Ishikawa (cell line): Measurements from ENCODE around the gene NMT2.

Source experiments
- CEBPB ChIP-seq: IDR thresholded peaks from 2 replicates; pipeline ENCODE4 v1.6.1; 2012
- CREB1 ChIP-seq: IDR thresholded peaks from 2 replicates; pipeline ENCODE4 v1.6.1; 2012; ENCODE audit warnings: low read depth
- EGR1 ChIP-seq: IDR thresholded peaks from 2 replicates; pipeline ENCODE4 v1.6.1; 2012
- EP300 ChIP-seq: IDR thresholded peaks from 2 replicates; pipeline ENCODE4 v1.6.1; 2012; ENCODE audit warnings: borderline replicate concordance
- FOXM1 ChIP-seq: IDR thresholded peaks from 2 replicates; pipeline ENCODE4 v1.6.1; 2012; ENCODE audit warnings: low read depth, borderline replicate concordance
- NFIC ChIP-seq: IDR thresholded peaks from 2 replicates; pipeline ENCODE4 v1.6.1; 2012
- RAD21 ChIP-seq: IDR thresholded peaks from 2 replicates; pipeline ENCODE4 v1.6.1; 2012; ENCODE audit warnings: low read depth
- TAF1 ChIP-seq: IDR thresholded peaks from 2 replicates; pipeline ENCODE4 v1.6.1; 2012; ENCODE audit warnings: low read depth, mild to moderate bottlenecking
- TCF12 ChIP-seq: IDR thresholded peaks from 2 replicates; pipeline ENCODE4 v1.6.1; 2012; ENCODE audit warnings: low read depth
- TEAD4 ChIP-seq: IDR thresholded peaks from 2 replicates; pipeline ENCODE4 v1.6.1; 2012
- YY1 ChIP-seq: IDR thresholded peaks from 2 replicates; pipeline ENCODE4 v1.6.1; 2012; ENCODE audit warnings: low read depth
- ZBTB7A ChIP-seq: IDR thresholded peaks from 2 replicates; pipeline ENCODE4 v1.6.1; 2012; ENCODE audit warnings: low read depth
- TF ChIP-seq, protein P1 (sequence below): IDR thresholded peaks from 2 replicates; pipeline ENCODE4 v1.6.1; 2012
- TF ChIP-seq, protein P2 (sequence below): IDR thresholded peaks from 2 replicates; pipeline ENCODE4 v1.6.1; 2012; ENCODE audit warnings: low read depth, mild to moderate bottlenecking
- TF ChIP-seq, protein P3 (sequence below): IDR thresholded peaks from 2 replicates; pipeline ENCODE4 v1.6.1; 2012

Gene NMT2

DNA sequence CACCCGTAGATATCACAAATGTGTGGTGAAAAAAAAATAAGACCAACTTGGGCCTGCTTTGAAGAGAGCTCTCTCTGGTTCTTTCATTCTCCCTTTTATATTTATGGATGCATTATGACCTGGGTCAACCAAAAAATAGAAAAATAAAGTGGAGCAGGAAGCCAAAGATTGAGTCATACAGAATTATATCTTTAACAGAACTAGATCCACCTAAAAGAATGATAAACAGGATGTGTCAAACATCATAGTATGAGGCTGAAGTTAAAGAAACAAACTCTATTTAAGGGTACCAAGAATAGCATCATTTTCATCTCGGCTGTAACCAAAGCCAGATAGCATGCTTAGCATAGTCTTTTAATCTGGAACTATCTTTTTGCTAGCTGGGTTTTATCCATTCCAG lies 28.8 kb upstream of the NMT2 start:
- TF ChIP-seq TAF1 (no peak), ZBTB7A (no peak), YY1 (no peak), TEAD4 (no peak), EP300 (no peak), CREB1 (no peak), FOXM1 (no peak), EGR1 (no peak), NFIC (no peak), RAD21 (no peak), CEBPB (no peak)
- TF ChIP-seq, protein P1, sequence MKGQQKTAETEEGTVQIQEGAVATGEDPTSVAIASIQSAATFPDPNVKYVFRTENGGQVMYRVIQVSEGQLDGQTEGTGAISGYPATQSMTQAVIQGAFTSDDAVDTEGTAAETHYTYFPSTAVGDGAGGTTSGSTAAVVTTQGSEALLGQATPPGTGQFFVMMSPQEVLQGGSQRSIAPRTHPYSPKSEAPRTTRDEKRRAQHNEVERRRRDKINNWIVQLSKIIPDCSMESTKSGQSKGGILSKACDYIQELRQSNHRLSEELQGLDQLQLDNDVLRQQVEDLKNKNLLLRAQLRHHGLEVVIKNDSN, result no peak
- TF ChIP-seq, protein P2, sequence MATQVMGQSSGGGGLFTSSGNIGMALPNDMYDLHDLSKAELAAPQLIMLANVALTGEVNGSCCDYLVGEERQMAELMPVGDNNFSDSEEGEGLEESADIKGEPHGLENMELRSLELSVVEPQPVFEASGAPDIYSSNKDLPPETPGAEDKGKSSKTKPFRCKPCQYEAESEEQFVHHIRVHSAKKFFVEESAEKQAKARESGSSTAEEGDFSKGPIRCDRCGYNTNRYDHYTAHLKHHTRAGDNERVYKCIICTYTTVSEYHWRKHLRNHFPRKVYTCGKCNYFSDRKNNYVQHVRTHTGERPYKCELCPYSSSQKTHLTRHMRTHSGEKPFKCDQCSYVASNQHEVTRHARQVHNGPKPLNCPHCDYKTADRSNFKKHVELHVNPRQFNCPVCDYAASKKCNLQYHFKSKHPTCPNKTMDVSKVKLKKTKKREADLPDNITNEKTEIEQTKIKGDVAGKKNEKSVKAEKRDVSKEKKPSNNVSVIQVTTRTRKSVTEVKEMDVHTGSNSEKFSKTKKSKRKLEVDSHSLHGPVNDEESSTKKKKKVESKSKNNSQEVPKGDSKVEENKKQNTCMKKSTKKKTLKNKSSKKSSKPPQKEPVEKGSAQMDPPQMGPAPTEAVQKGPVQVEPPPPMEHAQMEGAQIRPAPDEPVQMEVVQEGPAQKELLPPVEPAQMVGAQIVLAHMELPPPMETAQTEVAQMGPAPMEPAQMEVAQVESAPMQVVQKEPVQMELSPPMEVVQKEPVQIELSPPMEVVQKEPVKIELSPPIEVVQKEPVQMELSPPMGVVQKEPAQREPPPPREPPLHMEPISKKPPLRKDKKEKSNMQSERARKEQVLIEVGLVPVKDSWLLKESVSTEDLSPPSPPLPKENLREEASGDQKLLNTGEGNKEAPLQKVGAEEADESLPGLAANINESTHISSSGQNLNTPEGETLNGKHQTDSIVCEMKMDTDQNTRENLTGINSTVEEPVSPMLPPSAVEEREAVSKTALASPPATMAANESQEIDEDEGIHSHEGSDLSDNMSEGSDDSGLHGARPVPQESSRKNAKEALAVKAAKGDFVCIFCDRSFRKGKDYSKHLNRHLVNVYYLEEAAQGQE, result no peak
- TF ChIP-seq, protein P3, sequence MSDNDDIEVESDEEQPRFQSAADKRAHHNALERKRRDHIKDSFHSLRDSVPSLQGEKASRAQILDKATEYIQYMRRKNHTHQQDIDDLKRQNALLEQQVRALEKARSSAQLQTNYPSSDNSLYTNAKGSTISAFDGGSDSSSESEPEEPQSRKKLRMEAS, result no peak

DNA sequence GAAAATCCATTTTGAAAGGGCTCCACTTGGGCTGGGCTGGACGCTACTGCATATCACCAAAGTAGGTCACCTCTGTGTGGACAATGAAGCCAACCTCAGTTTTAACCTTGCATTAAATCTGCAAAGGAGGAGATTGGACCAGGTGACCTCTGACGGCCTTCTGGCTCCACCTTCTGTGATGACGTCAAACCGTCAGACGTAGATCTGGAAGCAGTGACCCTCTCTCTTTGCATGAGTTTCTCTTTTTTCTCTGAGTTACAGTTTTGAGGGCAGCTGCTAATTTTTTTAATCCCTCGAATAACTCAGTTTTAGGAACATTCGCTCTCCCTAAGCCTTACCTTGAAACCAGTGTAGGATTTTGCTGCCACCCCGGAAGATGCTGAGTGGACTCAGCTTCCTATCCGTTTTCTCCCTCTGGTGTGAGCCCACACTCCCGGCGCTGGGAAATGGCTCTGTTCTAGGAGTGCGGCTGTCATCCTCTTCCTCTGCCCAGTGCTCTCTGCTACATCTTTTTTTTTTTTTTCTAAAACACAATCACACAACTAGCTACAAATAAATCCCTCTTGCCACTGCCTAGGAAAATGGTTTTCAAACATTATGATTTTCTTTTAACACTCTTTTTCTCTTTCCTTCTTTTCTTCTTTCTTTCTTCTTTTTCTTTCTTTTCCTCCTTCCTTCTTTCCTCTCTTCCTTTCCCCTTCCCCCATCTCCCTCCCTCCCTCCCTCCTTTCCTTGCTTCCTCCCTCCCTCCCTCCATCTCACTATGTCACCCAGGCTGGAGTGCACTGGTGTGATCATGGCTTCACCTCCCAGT lies 27.7 kb upstream of the NMT2 start:
- TF ChIP-seq YY1 (no peak), EP300 (no peak), CEBPB (no peak), TEAD4 (no peak), ZBTB7A (no peak), FOXM1 (no peak), NFIC (no peak)
- TF ChIP-seq, protein P2, result no peak

DNA sequence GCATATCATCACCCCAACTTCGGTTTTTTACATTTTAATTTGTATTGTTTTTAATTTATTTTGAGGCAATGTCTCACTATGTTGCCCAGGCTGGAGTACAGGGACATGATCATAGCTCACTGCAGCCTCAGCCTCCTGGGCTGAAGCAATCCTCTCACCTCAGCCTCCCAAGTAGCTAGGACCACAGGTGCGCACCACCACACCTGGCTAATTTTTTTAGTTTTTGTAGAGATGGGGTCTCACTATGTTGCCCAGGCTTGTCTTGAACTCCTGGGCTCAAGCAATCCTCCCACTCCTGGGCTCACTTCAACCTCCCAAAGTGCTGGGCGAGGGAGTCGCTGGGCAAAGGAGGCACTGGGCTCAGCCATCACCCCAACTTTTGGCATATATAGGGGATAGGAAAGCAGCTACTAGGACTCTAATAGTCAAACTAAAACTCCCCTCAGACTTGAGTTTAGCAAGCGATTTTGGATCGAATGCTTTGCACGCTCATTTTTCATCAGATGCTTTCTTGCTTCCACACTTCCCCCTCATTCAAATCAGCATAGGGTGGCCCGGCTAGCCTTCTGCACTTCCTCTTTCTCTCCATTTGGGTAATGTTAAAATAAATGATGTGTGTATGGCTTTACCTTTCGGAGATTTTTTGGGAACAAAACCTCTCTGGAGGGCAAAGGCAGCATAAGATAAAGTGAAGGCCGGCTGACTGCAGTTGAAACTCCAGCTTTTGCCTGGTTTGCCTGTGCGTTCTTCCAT lies 20.8 kb upstream of the NMT2 start:
- TF ChIP-seq TCF12, result no peak
- no peak for TF ChIP-seq TEAD4
- TF ChIP-seq, protein P1, result no peak
- no peak for TF ChIP-seq NFIC
- no peak for TF ChIP-seq CREB1

DNA sequence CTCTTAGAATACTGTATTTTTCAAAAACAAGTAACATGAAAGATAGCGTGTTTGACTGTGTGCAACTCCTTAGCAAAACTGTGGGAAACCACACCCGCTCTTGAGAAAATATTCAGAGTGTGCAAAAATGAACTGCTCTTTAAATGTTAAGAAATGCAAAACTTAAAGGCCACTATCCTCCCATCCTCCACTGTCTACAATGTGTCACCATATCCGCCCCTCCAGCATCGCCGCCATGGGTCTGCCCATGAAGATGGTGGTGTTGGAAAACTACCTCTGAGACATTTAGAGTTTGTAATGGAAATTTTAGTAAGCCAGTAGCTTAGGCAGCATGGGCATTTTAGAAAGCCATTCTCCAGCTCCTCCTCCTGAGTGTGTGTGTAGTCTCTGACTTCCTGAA lies 20.1 kb upstream of the NMT2 start:
- TF ChIP-seq RAD21 (no peak), TEAD4 (no peak), TAF1 (no peak), CEBPB (no peak)

DNA sequence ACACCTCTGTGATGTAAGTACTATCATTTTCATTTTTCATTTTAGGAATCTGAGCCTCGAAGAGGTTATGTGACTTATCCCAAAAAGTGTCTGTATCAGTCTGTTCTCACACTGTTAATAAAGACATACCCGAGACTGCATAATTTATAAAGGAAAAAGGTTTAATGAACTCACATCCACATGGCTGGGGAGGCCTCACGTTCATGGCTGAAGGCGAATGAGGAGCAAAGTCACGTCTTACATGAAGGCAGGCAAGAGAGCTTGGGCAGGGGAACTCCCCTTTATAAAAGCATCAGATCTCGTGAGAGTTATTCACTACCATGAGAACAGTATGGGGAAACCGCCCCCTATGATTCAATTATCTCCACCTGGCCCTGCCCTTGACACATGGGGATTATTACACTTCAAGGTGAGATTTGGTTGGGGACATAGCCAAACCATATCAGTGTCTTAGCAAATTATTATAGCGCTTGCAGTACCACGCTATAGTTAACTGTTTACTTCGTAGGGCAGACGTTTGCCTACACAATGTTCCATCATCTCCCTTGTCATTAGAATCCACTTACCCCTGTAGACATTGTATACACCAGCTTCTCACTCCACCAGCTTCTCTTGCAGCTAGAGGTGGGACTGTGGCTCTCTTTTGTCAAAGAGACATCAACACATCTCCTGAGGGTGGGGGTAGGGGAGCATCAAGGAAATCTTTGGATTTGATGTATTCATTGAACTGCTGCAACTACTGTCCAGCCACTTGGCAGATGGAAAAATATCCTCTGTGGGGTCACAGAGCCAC lies 15.4 kb upstream of the NMT2 start:
- TF ChIP-seq TEAD4 (no peak), TAF1 (no peak), EP300 (no peak), NFIC (no peak), EGR1 (no peak), RAD21 (no peak), CREB1 (no peak), YY1 (no peak), ZBTB7A (no peak), TCF12 (no peak), FOXM1 (no peak), CEBPB (no peak)
- TF ChIP-seq, protein P3, result no peak
- TF ChIP-seq, protein P1, result no peak
